Natural killer cell (primary cell): Measurements from ENCODE around the gene ESYT3. TPM values are rescaled to one million over a fixed set of nuclear protein-coding genes. Genes with fewer than 3 reads are reported as not detected.

ENCODE experiments used
- ATAC-seq, 3 donors: fragments of 150-1000 bp in 2 of 3; fragments of 200-7000 bp in 1 of 3; cut with Tn5 transposase; 1 replicate in 1 of 3; 2 replicates in 2 of 3; pipeline ENCODE4 v1.10.0; 2021; ENCODE audit warnings: mild to moderate bottlenecking in 2 of 3, moderate library complexity in 2 of 3
- DNase-seq, 2 donors: peaks; one replicate each; pipeline versions ENCODE4 v3.0.0 to v3.0.0-alpha.2; 2013 to 2021; ENCODE audit warnings: mixed read lengths in 1 of 2
- H3K27ac ChIP-seq: one replicate; pipeline ENCODE4 v1.5.1; 2013; ENCODE audit warnings: mild to moderate bottlenecking, low read length
- H3K27me3 ChIP-seq: one replicate; pipeline ENCODE4 v1.6.1; 2013; ENCODE audit warnings: low read length; ENCODE audit not compliant: control insufficient read depth, insufficient read depth
- H3K36me3 ChIP-seq: one replicate; pipeline ENCODE4 v1.6.1; 2013; ENCODE audit warnings: low read length; ENCODE audit not compliant: control insufficient read depth, insufficient read depth
- H3K4me1 ChIP-seq: one replicate; pipeline ENCODE4 v1.6.1; 2013; ENCODE audit warnings: low read length; ENCODE audit not compliant: control insufficient read depth, insufficient read depth
- H3K4me3 ChIP-seq: one replicate; pipeline ENCODE4 v1.5.1; 2013; ENCODE audit warnings: low read length
- H3K9me3 ChIP-seq: one replicate; pipeline ENCODE4 v1.6.1; 2013; ENCODE audit warnings: low read length; ENCODE audit not compliant: control insufficient read depth, insufficient read depth
- H3K27ac Mint-ChIP-seq, 2 donors: one replicate each; pipeline ENCODE4 v1.8.0; 2022; ENCODE audit warnings: mild to moderate bottlenecking in 2 of 2, mixed read lengths in 2 of 2, moderate library complexity in 1 of 2
- H3K27me3 Mint-ChIP-seq, 2 donors: one replicate each; pipeline ENCODE4 v1.8.0; 2022; ENCODE audit warnings: low read depth in 2 of 2, mixed read lengths in 2 of 2
- H3K36me3 Mint-ChIP-seq: one replicate; pipeline ENCODE4 v1.8.0; 2022; ENCODE audit warnings: mixed read lengths
- H3K4me1 Mint-ChIP-seq, 2 donors: one replicate each; pipeline ENCODE4 v1.8.0; 2022; ENCODE audit warnings: mixed read lengths in 2 of 2
- H3K4me3 Mint-ChIP-seq: one replicate; pipeline ENCODE4 v1.8.0; 2022; ENCODE audit warnings: mild to moderate bottlenecking, moderate library complexity, mixed read lengths
- H3K9me3 Mint-ChIP-seq, 2 donors: one replicate each; pipeline ENCODE4 v1.8.0; 2022; ENCODE audit warnings: mixed read lengths in 2 of 2
- WGBS: methylation state at CpG from one replicate; pipeline ENCODE4 v1.1.7; 2013; ENCODE audit warnings: missing lambda C conversion rate; ENCODE audit not compliant: insufficient coverage; 5-methylcytosine and 5-hydroxymethylcytosine counted together
- intact Hi-C: fragments of 100-400 bp; cut with micrococcal nuclease; formaldehyde crosslinking; loops from one replicate; pipeline ENCODE4 v1.14.2; 2022
- total RNA-seq, 4 donors: library from RNA; stranded (reverse); fragments of 120-200 nt in 1 of 4; gene quantifications; one replicate each; pipeline versions ENCODE4 v1.2.3 to v1.2.4, GENCODE V29; 2013 to 2022
- TF ChIP-seq, protein P1 (sequence below): fragments of 200-600 bp; IDR thresholded peaks from one replicate; pipeline ENCODE4 v1.8.0; 2022; ENCODE audit warnings: antibody characterized with exemption

Gene ESYT3
- total RNA-seq, 3 donors from 2014 or later (not counting 1 experiment from before 2014, with no cell fraction given): not detected

DNA sequence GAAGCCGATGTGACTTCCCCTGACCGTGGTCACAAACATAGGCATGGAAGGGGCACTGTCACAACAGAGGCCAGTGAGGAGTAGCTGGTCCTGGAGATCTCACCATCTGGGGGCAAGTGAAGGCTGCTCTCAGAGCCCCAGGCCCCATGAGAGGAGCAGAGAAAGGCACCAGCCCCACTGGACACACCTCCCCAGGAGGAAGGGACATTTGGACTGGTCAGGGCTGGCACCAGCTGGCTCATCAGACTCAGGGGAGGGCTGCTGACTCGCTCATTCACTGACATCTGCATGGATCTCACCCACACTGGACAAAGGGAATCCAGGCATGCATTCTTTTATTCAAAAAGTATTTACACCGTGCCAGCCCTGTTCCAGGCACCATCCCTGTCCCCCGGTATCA is 26.8 kb downstream of the ESYT3 start:
- H3K27ac ChIP-seq: no peak overlapping the region
- intact Hi-C loops: no loop called here
- Mint-ChIP-seq H3K4me3 (no peak overlapping the region), H3K9me3 (no peaks in the 10 kb centered on the region), H3K27ac (no peak overlapping the region), H3K4me1 (no peaks in the 10 kb centered on the region), H3K36me3 (no peaks in the 10 kb centered on the region), H3K27me3 (no peaks in the 10 kb centered on the region)
- H3K4me3 ChIP-seq: no peak overlapping the region
- H3K9me3 ChIP-seq: no peaks in the 10 kb centered on the region
- DNase-seq (no peak), ATAC-seq (no peak)
- no peaks in the 10 kb centered on the region for H3K27me3 ChIP-seq
- no peaks in the 10 kb centered on the region for H3K36me3 ChIP-seq
- TF ChIP-seq, protein P1, sequence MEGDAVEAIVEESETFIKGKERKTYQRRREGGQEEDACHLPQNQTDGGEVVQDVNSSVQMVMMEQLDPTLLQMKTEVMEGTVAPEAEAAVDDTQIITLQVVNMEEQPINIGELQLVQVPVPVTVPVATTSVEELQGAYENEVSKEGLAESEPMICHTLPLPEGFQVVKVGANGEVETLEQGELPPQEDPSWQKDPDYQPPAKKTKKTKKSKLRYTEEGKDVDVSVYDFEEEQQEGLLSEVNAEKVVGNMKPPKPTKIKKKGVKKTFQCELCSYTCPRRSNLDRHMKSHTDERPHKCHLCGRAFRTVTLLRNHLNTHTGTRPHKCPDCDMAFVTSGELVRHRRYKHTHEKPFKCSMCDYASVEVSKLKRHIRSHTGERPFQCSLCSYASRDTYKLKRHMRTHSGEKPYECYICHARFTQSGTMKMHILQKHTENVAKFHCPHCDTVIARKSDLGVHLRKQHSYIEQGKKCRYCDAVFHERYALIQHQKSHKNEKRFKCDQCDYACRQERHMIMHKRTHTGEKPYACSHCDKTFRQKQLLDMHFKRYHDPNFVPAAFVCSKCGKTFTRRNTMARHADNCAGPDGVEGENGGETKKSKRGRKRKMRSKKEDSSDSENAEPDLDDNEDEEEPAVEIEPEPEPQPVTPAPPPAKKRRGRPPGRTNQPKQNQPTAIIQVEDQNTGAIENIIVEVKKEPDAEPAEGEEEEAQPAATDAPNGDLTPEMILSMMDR: no peak
- H3K4me1 ChIP-seq: no peaks in the 10 kb centered on the region
- 69% methylated on average over 5 of the region's 5 CpGs for WGBS

DNA sequence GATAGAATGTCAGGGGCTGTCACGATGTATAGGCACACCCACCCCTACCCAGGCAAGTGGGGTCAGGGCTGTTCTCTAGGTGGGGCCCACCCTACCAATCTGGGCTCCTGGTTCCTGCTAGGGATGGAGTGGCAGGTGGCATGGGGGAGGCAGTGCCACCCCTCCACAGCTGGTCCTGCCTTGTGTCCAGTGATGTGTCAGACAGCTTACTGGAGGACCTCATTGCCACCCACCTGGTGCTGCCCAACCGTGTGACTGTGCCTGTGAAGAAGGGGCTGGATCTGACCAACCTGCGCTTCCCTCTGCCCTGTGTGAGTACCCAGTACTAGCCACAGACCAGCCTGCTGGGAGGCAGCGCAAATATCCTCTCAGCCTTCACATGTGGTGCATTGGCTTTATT is 27.5 kb downstream of the ESYT3 start:
- Mint-ChIP-seq H3K36me3 (no peaks in the 10 kb centered on the region), H3K9me3 (no peaks in the 10 kb centered on the region), H3K4me3 (no peak overlapping the region), H3K27me3 (no peaks in the 10 kb centered on the region), H3K4me1 (no peaks in the 10 kb centered on the region), H3K27ac (no peak overlapping the region)
- DNase-seq: no peak
- no peaks in the 10 kb centered on the region for H3K9me3 ChIP-seq
- H3K27ac ChIP-seq: no peak overlapping the region
- WGBS: 91% methylated on average over 3 of the region's 4 CpGs
- ATAC-seq: no peak
- no peaks in the 10 kb centered on the region for H3K4me1 ChIP-seq
- H3K4me3 ChIP-seq: no peak overlapping the region
- TF ChIP-seq, protein P1: no peak
- no peaks in the 10 kb centered on the region for H3K36me3 ChIP-seq
- intact Hi-C loops: no loop called here
- H3K27me3 ChIP-seq: no peaks in the 10 kb centered on the region

DNA sequence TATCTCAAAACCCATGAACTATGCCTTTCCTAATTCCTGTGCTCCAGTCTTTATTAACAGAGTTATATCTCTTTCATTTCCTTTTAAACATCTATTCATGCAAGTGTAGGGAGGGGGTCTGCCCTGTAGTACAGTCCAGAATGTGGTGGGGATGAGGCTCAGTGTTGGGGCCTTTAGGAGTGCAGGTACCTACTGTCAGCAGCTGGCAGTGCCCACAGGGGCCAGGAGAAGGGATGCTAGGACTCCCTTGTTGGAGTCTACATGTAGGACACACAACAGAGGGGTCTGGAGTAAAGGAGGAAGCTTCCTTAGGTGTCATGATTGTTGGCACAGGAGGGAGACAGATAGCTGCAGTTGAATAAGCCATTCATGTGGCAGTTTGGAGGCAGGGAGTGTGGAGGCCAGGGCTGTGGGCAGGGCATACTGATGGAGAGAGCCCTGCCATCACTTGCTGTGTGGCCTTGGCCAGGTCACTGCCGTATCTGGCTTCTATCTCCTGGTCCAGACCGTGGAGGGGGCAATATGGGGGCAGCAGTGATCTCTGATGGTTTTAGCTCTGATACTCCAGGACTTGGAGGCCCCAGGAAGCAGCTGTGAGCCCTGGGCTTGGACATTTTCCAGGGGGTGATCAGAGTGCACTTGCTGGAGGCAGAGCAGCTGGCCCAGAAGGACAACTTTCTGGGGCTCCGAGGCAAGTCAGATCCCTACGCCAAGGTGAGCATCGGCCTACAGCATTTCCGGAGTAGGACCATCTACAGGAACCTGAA is 29.5 kb downstream of the ESYT3 start:
- H3K9me3 Mint-ChIP-seq: no peaks in the 10 kb centered on the region
- H3K36me3 ChIP-seq: no peaks in the 10 kb centered on the region
- H3K9me3 ChIP-seq: no peaks in the 10 kb centered on the region
- no peak overlapping the region for H3K27ac ChIP-seq
- DNase-seq (no peak), ATAC-seq (no peak)
- H3K27ac Mint-ChIP-seq: no peak overlapping the region
- no peaks in the 10 kb centered on the region for H3K4me1 Mint-ChIP-seq
- no peaks in the 10 kb centered on the region for H3K4me1 ChIP-seq
- TF ChIP-seq, protein P1: no peak
- H3K36me3 Mint-ChIP-seq: no peaks in the 10 kb centered on the region
- intact Hi-C loops: no loop called here
- WGBS: 72% methylated on average over 6 of the region's 6 CpGs
- no peak overlapping the region for H3K4me3 ChIP-seq
- H3K27me3 Mint-ChIP-seq: peaks cover 0 to 3% of the 10 kb centered on the region in 2 donors
- no peaks in the 10 kb centered on the region for H3K27me3 ChIP-seq
- H3K4me3 Mint-ChIP-seq: no peak overlapping the region

DNA sequence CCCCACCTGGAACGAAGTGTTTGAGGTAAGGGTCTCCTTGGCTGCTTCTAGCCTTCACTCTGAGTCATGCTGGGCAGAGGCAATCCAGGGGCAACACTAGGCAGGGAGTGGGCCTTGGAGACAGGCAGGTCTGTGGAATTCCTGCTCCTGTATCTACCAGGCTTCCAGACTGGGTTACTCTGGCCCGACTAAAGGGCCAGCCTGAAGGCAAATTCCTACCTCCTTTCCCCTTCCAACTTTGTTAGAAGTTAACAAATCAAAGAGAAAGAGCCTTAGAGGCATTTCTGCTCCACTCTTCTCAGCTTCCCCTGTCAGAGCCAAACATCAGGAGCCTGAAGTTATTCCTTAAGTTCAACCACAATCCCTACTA is 30.1 kb downstream of the ESYT3 start:
- H3K36me3 ChIP-seq: no peaks in the 10 kb centered on the region
- TF ChIP-seq, protein P1: no peak
- H3K27me3 Mint-ChIP-seq: peaks cover 0 to 3% of the 10 kb centered on the region in 2 donors
- 81% methylated on average over 2 of the region's 2 CpGs for WGBS
- no peak overlapping the region for H3K4me3 ChIP-seq
- intact Hi-C loops: no loop called here
- H3K9me3 ChIP-seq: no peaks in the 10 kb centered on the region
- no peaks in the 10 kb centered on the region for H3K4me1 Mint-ChIP-seq
- no peak overlapping the region for H3K4me3 Mint-ChIP-seq
- H3K27ac Mint-ChIP-seq: no peak overlapping the region
- H3K9me3 Mint-ChIP-seq: no peaks in the 10 kb centered on the region
- ATAC-seq (no peak), DNase-seq (no peak)
- H3K27ac ChIP-seq: no peak overlapping the region
- H3K36me3 Mint-ChIP-seq: no peaks in the 10 kb centered on the region
- no peaks in the 10 kb centered on the region for H3K27me3 ChIP-seq
- no peaks in the 10 kb centered on the region for H3K4me1 ChIP-seq
